ENCODE measurements around the gene RFNG.

The RFNG gene

GRCh38 chr17:82005701-82006348 lies 45.8 kb downstream of the RFNG start:
- in situ Hi-C loops (cut with MboI; ENCODE audit: low pct_unique_long_range_greater_than_20kb, low sequenced_read_pairs, unreplicated experiment) = no loop called here
- TF ChIP-seq CTCF (IDR thresholded peaks at IDR 0.05; ENCODE audit: extremely low read depth, insufficient read depth, missing control alignments) = no peak
- DNase-seq (ENCODE audit: low spot score) = no peak

GRCh38 chr17:82004517-82005455 lies 46.8 kb downstream of the RFNG start:
- no peak for DNase-seq (ENCODE audit: low spot score)
- in situ Hi-C loops (cut with MboI; ENCODE audit: low pct_unique_long_range_greater_than_20kb, low sequenced_read_pairs, unreplicated experiment) = no loop called here
- TF ChIP-seq CTCF (IDR thresholded peaks at IDR 0.05; ENCODE audit: extremely low read depth, insufficient read depth, missing control alignments) = no peak

- DNase-seq (ENCODE audit: low spot score) = no peak
- in situ Hi-C loops (cut with MboI; ENCODE audit: low pct_unique_long_range_greater_than_20kb, low sequenced_read_pairs, unreplicated experiment) = no loop called here
- TF ChIP-seq CTCF (IDR thresholded peaks at IDR 0.05; ENCODE audit: extremely low read depth, insufficient read depth, missing control alignments) = no peak
Observed at GRCh38 chr17:82003411-82004381, 47.9 kb downstream of the RFNG start.

GRCh38 chr17:82001571-82002056 lies 50.0 kb downstream of the RFNG start:
- in situ Hi-C loops (cut with MboI; ENCODE audit: low pct_unique_long_range_greater_than_20kb, low sequenced_read_pairs, unreplicated experiment) = no loop called here
- no peak for DNase-seq (ENCODE audit: low spot score)
- no peak for TF ChIP-seq CTCF (IDR thresholded peaks at IDR 0.05; ENCODE audit: extremely low read depth, insufficient read depth, missing control alignments)

DNA sequence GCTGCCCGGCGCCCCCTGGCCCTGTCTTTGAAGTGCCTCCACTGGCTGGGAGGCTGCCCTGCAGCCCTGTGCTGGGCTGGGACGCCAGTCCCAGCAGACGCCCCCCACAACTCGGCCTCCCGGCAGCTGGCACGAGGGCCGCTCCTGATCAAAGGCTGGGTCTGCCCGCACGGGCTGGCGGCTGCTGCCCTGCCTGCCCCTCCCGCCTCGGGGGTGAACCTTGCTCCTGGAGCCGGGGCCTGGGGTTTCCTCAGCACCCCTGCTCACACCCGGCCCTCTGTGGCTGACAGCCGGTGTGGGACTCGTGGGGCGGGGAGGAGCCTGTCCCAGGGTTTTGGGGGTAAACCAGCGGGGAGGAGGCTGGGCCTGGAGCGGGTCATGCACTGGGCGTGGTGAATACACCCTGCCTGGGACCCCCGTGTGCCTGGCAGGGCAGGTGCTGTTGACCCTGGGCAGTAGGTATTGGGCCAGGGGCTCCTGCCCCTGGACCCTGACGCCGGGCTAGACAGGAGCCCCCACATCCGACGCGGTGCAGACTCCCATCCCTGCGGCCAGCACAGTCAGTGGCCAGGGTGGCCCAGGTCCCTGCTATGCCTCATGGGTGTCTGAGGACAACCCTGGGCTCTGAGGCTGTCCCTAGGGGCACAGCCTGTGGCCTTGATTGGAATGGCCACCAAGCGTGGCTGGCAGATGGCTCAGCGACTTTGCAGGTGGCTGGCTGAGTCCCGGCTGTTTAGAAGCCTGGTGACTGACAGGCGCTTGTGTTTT lies 50.6 kb downstream of the RFNG start:
- no peak for TF ChIP-seq CTCF (IDR thresholded peaks at IDR 0.05; ENCODE audit: extremely low read depth, insufficient read depth, missing control alignments)
- in situ Hi-C loops (cut with MboI; ENCODE audit: low pct_unique_long_range_greater_than_20kb, low sequenced_read_pairs, unreplicated experiment) = no loop called here
- no peak for DNase-seq (ENCODE audit: low spot score)
